ENCODE data around the gene C2orf76.

- TF ChIP-seq CTCF (IDR thresholded peaks at IDR 0.05) (no peak), POLR2A (IDR thresholded peaks at IDR 0.05) (no peak)
These were observed 75.0 kb downstream of the C2orf76 start for GRCh38 chr2:119291588-119292167.
